Bronchial epithelial cell (primary cell): ENCODE results near the gene ISCU. TPM values are rescaled to one million over a fixed set of nuclear protein-coding genes. Genes with fewer than 3 reads are reported as not detected.
A peak's percentile ranks its signal among the peaks of the same experiment; 100 is the strongest.

Source experiments
- DNase-seq: peaks from one replicate; pipeline ENCODE4 v3.0.0-alpha.2; 2010; ENCODE audit warnings: low read depth
- FAIRE-seq: peaks from 2 replicates; lab custom pipeline; 2011; peaks lifted over from hg19 to GRCh38; lab: Jason Lieb, UNC
- H3K27me3 ChIP-seq: 2 replicates; pipeline ENCODE4 v1.5.1; 2011; ENCODE audit warnings: low read length; ENCODE audit not compliant: control insufficient read depth, insufficient read depth
- H3K36me3 ChIP-seq: 2 replicates; pipeline ENCODE4 v1.5.1; 2011; ENCODE audit warnings: low read length; ENCODE audit not compliant: control insufficient read depth, insufficient read depth
- H3K4me3 ChIP-seq: 2 replicates; pipeline ENCODE4 v1.5.1; 2011; ENCODE audit warnings: mild to moderate bottlenecking, low read depth, low read length, control low read depth
- total RNA-seq: library from RNA; depleted of rRNA; stranded (reverse); fragments of >200 nt; gene quantifications from 2 replicates; pipeline ENCODE4 v1.2.1, GENCODE V29; 2014
- TF ChIP-seq, protein P1 (sequence below): IDR thresholded peaks from 2 replicates; pipeline ENCODE4 v1.5.1; 2011; ENCODE audit warnings: mild to moderate bottlenecking, moderate library complexity, low read length, control low read depth, inconsistent platforms; ENCODE audit not compliant: insufficient read depth, severe bottlenecking

Gene ISCU
- total RNA-seq, 1 donor from 2014 or later = 155 TPM

GRCh38 chr12:108596854-108597558, 34.6 kb downstream of the ISCU start:
- TF ChIP-seq, protein P1, sequence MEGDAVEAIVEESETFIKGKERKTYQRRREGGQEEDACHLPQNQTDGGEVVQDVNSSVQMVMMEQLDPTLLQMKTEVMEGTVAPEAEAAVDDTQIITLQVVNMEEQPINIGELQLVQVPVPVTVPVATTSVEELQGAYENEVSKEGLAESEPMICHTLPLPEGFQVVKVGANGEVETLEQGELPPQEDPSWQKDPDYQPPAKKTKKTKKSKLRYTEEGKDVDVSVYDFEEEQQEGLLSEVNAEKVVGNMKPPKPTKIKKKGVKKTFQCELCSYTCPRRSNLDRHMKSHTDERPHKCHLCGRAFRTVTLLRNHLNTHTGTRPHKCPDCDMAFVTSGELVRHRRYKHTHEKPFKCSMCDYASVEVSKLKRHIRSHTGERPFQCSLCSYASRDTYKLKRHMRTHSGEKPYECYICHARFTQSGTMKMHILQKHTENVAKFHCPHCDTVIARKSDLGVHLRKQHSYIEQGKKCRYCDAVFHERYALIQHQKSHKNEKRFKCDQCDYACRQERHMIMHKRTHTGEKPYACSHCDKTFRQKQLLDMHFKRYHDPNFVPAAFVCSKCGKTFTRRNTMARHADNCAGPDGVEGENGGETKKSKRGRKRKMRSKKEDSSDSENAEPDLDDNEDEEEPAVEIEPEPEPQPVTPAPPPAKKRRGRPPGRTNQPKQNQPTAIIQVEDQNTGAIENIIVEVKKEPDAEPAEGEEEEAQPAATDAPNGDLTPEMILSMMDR = no peak
- Histone ChIP-seq H3K36me3 (no peaks in the 10 kb centered on the region), H3K4me3 (no peak overlapping the region), H3K27me3 (no peaks in the 10 kb centered on the region)
- peak; percentile 89 for FAIRE-seq
- DNase-seq = no peak

- no peak within 1 kb of the TSS for H3K4me3 ChIP-seq
- H3K36me3 ChIP-seq = no peaks in the 10 kb centered on the region
- DNase-seq (no peak), FAIRE-seq (no peak)
- H3K27me3 ChIP-seq = no peaks in the 10 kb centered on the region
- TF ChIP-seq, protein P1 = no peak
Measured at GRCh38 chr12:108597559-108598471, 35.4 kb downstream of the ISCU start, which contains the start of gene TMEM119. TMEM119 (minus strand) TSS chr12:108598084; CDS start chr12:108592383, 5,701 bp downstream.

GRCh38 chr12:108598553-108599250, 36.3 kb downstream of the ISCU start:
- TF ChIP-seq, protein P1 = no peak
- H3K27me3 ChIP-seq = no peaks in the 10 kb centered on the region
- no peak for DNase-seq
- no peaks in the 10 kb centered on the region for H3K36me3 ChIP-seq
- no peak for FAIRE-seq
- H3K4me3 ChIP-seq = no peak overlapping the region

- Histone ChIP-seq H3K27me3 (no peaks in the 10 kb centered on the region), H3K4me3 (no peak overlapping the region), H3K36me3 (no peaks in the 10 kb centered on the region)
- no peak for FAIRE-seq
- TF ChIP-seq, protein P1 = no peak
- no peak for DNase-seq
Measured at GRCh38 chr12:108599541-108599940, 37.1 kb downstream of the ISCU start.

- H3K27me3 ChIP-seq = no peaks in the 10 kb centered on the region
- DNase-seq (no peak), FAIRE-seq (no peak)
- no peak overlapping the region for H3K4me3 ChIP-seq
- TF ChIP-seq, protein P1 = no peak
- H3K36me3 ChIP-seq = no peaks in the 10 kb centered on the region
Measured at GRCh38 chr12:108599948-108600701, 37.7 kb downstream of the ISCU start.
